Endometrial microvascular endothelial cells (primary cell): Measurements from ENCODE around the gene CHST14. TPM values are rescaled to one million over a fixed set of nuclear protein-coding genes. Genes with fewer than 3 reads are reported as not detected.
"Not testable (repeated sequence)": the region's sequence is repeated elsewhere in the genome, so short reads cannot be mapped to it uniquely, and the experiment has no call there.

Source experiments
- in situ Hi-C: cut with HindIII; loops from 2 replicates; pipeline ENCODE4 v1.10.0; 2017; ENCODE audit warnings: low sequenced_read_pairs, low pct_unique_long_range_greater_than_20kb; ENCODE audit errors: inconsistent ontology term
- total RNA-seq: library from RNA; depleted of rRNA; stranded (reverse); fragments of >200 nt; gene quantifications from one replicate; pipeline ENCODE4 v1.2.3, GENCODE V29; 2015; ENCODE audit errors: inconsistent ontology term

The CHST14 gene
- total RNA-seq, 1 donor from 2014 or later: 30.3 TPM

DNA sequence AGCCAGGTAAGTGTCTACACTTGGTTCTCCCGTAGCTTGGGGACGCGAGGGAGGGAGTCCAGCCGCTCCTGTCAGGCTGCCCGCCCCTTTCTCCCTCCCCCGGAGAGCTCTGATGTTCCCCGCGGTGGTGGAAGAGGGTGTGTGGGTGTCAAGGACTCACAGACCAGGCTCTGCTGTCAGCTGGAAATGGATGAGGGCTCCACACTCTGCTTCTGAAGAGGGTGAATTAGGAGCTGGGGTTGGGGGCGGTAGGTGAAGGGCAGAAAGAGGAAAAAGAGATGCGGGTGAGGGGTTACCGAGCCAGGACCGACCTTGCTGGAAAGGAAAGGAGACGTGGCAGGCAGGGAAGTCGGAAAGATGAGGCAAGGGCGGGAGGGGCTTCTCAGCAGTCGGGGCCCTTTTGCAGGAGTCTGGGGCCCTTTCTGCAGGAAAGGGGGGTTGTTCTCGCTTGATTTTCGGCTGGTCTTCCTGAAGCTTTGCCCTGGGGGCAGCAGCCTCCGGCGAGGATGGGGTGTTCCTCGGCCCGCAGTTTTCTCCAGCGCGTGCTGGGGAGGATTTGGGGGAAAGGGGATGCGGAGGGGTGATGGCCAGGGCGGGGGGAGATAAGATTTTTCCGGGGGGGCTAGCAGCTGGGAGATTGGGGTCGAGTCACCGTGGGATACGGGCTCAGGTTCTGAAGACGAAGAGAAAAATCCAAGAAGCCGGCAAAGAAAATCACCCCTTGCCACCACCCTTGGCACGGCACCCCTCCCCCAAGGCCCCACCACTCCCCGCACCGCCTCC is 30.6 kb upstream of the CHST14 start:
- in situ Hi-C loops: no loop called here

- in situ Hi-C loops: no loop called here
Observed at GRCh38 chr15:40440743-40441564, 29.8 kb upstream of the CHST14 start, which contains the start of gene BAHD1. Gene BAHD1 (plus strand): TSS chr15:40440953. CDS start chr15:40458465, 17,512 bp downstream.

- in situ Hi-C loops: no loop called here
Observed at GRCh38 chr15:40441565-40442531, 28.9 kb upstream of the CHST14 start.

GRCh38 chr15:40443255-40443654 is 27.5 kb upstream of the CHST14 start:
- in situ Hi-C loops: no loop called here

DNA sequence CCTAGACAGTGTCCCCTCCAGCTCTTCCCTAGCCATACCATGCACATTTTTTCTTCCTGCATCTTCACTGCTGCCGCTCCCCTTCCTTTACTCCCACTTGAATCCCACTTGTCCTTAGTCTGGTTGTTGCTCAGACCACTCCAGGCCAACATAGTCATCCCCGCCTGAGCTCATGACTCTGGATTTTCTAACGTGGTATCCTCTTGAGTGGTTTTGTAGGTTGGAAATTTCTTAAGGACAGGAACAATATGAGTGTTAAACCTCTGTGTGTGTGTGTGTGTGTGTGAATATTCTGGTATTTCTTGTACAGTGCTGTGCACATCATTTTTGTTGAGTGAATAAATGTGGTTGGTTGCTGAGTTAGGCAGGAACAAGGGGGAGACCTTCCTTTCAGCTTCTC is 26.9 kb upstream of the CHST14 start:
- in situ Hi-C loops: no loop called here

- in situ Hi-C loops: no loop called here
Observed at GRCh38 chr15:40444736-40445135, 26.0 kb upstream of the CHST14 start.

- in situ Hi-C loops: no loop called here
Observed at GRCh38 chr15:40445421-40445922, 25.3 kb upstream of the CHST14 start.

DNA sequence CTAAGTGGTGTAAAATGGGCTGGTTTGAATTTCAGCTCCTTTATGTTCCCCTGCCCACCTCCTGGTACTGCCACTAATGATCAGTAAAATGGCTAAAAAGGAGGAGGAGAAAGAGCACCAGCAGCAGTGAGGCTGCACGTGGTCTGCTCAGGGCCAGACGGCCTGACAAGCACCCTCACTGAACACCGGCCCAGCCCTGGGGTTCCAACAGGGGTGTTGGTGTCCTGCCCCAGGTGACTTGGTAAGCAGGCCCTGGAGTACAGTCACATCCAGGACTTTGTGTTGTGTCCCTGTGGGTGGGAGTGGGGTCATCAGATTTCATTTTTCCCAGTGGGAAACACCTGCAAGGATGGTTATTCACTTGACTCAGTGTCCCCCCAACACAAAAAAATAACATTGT is 24.6 kb upstream of the CHST14 start:
- in situ Hi-C loops: no loop called here

- in situ Hi-C loops: no loop called here
Observed at GRCh38 chr15:40448354-40448753, 22.4 kb upstream of the CHST14 start.

GRCh38 chr15:40449275-40449674 is 21.5 kb upstream of the CHST14 start:
- in situ Hi-C loops: no loop called here

- in situ Hi-C loops: no loop called here
Observed at GRCh38 chr15:40450047-40450446, 20.7 kb upstream of the CHST14 start.

DNA sequence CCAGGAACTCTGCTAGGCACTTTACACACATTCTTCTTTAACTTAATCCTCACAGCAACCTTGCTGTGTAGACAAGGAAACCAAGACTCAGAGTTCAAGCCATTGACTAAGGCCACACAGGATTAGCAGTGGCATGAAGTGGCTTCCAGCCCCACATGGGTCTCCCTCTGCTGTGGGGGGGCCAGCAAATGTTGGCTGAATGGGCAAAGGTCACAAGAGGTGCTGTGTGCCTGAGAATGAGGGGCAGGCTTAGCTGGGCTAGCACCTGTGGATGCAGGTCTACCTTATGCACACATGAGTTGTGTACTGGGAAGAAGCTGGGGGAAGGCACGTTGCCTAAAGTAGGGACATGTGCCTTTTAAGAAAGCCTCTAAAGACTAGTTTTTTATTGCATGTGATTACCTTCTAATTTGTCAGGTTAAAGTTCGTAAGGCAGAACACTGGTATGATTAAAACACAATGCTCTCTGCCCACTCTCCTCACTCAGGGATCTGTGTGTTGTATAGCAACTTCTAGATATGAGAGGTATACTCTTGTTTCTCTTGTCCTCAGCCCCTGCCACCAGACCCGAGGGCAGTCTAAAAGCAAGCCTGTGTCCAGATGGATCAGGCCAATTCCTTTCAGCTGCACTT is 19.1 kb upstream of the CHST14 start:
- in situ Hi-C loops: no loop called here

- in situ Hi-C loops: no loop called here
Observed at GRCh38 chr15:40452296-40453090, 18.3 kb upstream of the CHST14 start.

GRCh38 chr15:40453941-40454340 is 16.8 kb upstream of the CHST14 start:
- in situ Hi-C loops: not testable (repeated sequence)

DNA sequence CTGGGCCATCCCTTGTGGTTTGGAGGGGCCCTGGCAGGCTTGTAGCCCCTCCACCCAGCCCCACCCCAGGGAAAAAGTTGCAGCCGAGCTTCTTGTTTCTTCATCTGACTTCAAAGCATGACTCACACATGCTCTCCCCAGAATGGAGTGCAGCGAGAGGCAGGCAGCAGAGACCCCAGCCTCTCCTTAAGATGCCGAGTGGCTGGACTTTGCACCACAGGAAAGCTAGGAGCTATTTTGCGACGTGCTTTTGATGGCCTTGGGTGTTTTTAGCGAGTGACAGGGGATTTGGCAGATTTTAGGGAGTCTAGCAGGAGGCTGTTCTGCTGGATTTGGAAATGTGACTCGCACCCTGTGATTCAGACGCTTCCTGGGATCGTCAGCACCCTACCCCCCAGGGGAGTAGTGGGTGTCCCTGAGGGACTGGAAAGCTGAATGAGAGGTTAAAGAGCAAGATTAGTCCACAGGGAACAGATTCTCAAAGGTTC is 15.8 kb upstream of the CHST14 start:
- in situ Hi-C loops: no loop called here

DNA sequence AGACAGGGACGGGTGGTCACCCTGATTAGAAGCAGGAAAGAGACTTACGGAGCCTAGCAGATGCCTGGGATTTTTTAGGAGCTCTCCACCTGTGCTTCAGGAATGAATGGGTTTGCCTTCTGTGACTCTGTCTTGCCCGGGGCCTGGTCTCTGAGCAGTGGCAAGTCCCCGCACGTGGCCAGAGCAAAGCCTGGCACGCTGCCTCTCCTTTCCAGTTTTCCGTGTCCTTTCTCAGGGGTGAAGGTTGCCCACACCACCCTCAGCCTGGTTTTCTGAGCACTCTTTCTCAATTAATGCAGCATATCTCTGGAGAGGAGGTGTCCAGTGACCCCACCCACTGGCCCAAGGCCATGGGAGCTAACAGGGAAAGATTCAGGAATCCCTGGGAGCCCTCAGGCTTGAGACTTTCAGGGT is 14.5 kb upstream of the CHST14 start:
- in situ Hi-C loops: no loop called here

DNA sequence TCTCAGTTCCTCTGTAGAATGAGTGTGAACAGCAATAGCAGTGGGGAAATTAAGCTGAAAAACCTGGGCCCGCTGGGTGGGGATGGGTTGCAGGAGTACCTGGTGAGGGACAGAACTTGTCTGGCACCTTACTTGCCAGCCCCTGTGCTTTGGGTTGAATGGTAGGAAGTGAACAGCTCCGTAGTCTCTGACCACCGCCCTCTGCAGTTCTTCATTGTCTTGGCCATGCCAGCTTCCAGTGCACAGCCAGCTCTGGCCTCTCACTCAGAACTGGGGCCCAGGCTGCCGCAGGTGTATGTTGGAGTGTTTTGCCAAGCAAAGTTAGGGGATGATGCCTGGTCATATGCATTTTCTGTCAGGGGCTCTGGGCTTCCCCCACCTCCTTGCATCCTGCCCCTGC is 14.0 kb upstream of the CHST14 start:
- in situ Hi-C loops: no loop called here
